GM06990 (cell line): Measurements from ENCODE around the gene ABCA13.

Experiments used
- DNase-seq: peaks from one replicate; pipeline ENCODE4 v3.0.0-alpha.2; 2011; ENCODE audit not compliant: insufficient read length; ENCODE audit errors: extremely low read depth
- H3K27me3 ChIP-seq: replicated peaks from 2 replicates; pipeline ENCODE4 v1.6.0; 2011; ENCODE audit warnings: low read length; ENCODE audit not compliant: control insufficient read depth, insufficient read depth
- H3K36me3 ChIP-seq: 2 replicates; pipeline ENCODE4 v1.5.1; 2011; ENCODE audit warnings: low read length; ENCODE audit not compliant: control insufficient read depth, insufficient read depth
- H3K4me3 ChIP-seq: replicated peaks from 2 replicates; pipeline ENCODE4 v1.5.1; 2011; ENCODE audit warnings: low read depth, mild to moderate bottlenecking, control low read depth, low read length
- TF ChIP-seq, protein P1 (sequence below): IDR thresholded peaks from 2 replicates; pipeline ENCODE4 v1.5.1; 2011; ENCODE audit warnings: low read length, control low read depth, mild to moderate bottlenecking, inconsistent platforms; ENCODE audit not compliant: insufficient read depth, poor library complexity, severe bottlenecking

Gene ABCA13

DNA sequence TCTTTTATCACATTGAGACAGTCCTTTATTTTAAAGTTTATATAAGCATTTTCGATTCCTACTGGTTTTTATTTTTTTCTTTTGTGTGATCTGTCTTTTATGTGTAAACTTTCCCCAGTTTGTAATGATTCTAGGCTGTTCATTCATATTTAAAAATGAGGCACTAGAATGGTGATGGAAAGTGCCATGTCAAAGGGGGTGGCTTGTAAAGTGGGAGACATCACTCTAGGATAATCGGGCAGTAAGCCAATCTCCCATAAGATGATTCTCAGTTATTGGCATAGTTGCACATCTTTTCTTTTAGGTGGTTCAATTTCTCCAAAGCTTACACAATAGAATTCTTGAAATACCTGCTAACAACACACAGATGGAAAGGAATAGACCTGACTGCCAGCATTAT is 90.4 kb downstream of the ABCA13 start:
- TF ChIP-seq, protein P1, sequence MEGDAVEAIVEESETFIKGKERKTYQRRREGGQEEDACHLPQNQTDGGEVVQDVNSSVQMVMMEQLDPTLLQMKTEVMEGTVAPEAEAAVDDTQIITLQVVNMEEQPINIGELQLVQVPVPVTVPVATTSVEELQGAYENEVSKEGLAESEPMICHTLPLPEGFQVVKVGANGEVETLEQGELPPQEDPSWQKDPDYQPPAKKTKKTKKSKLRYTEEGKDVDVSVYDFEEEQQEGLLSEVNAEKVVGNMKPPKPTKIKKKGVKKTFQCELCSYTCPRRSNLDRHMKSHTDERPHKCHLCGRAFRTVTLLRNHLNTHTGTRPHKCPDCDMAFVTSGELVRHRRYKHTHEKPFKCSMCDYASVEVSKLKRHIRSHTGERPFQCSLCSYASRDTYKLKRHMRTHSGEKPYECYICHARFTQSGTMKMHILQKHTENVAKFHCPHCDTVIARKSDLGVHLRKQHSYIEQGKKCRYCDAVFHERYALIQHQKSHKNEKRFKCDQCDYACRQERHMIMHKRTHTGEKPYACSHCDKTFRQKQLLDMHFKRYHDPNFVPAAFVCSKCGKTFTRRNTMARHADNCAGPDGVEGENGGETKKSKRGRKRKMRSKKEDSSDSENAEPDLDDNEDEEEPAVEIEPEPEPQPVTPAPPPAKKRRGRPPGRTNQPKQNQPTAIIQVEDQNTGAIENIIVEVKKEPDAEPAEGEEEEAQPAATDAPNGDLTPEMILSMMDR: no peak
- Histone ChIP-seq H3K36me3 (no peaks in the 10 kb centered on the region), H3K27me3 (no peaks in the 10 kb centered on the region), H3K4me3 (no peak overlapping the region)
- no peak for DNase-seq

GRCh38 chr7:48262606-48263310 is 91.5 kb downstream of the ABCA13 start:
- no peak for DNase-seq
- no peaks in the 10 kb centered on the region for H3K36me3 ChIP-seq
- H3K27me3 ChIP-seq: no peaks in the 10 kb centered on the region
- TF ChIP-seq, protein P1: no peak
- H3K4me3 ChIP-seq: no peak overlapping the region

DNA sequence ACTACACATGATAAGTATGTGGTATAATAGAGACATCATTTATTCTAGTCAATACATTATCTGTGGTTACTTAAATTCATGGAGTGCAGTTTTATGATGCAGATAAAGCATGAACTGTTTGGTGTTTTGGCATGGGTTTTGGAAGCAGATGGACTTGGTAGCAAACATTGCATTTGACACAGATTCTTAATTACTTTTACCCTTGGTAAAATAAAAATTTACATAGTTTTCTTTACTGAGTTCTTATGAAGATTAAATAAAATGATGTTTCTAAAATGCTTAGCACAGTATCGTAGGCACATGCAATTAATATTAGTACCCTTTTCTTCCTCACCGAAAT is 92.0 kb downstream of the ABCA13 start:
- H3K36me3 ChIP-seq: no peaks in the 10 kb centered on the region
- TF ChIP-seq, protein P1: no peak
- no peak for DNase-seq
- H3K4me3 ChIP-seq: no peak overlapping the region
- H3K27me3 ChIP-seq: no peaks in the 10 kb centered on the region

GRCh38 chr7:48269066-48269465 is 97.8 kb downstream of the ABCA13 start:
- Histone ChIP-seq H3K4me3 (no peak overlapping the region), H3K27me3 (no peaks in the 10 kb centered on the region), H3K36me3 (no peaks in the 10 kb centered on the region)
- TF ChIP-seq, protein P1: no peak
- no peak for DNase-seq

- TF ChIP-seq, protein P1: no peak
- Histone ChIP-seq H3K36me3 (no peaks in the 10 kb centered on the region), H3K27me3 (no peaks in the 10 kb centered on the region), H3K4me3 (no peak overlapping the region)
- no peak for DNase-seq
Observed at GRCh38 chr7:48274662-48275061, 103.4 kb downstream of the ABCA13 start.

DNA sequence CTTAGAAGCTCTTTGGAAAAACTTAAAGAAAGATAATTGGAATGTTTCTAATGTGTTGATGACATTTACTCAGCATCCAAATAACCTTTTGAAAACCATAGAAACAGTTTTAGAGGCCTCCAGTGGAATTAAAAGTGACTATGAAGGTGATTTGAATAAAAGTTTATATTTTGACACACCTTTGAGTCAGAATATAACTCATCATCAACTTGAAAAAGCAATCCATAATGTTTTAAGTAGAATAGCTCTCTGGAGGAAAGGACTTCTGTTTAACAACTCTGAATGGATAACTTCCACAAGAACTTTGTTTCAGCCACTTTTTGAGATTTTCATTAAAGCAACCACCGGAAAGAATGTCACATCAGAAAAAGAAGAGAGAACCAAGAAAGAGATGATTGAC is 108.2 kb downstream of the ABCA13 start:
- H3K36me3 ChIP-seq: no peaks in the 10 kb centered on the region
- TF ChIP-seq, protein P1: no peak
- no peak for DNase-seq
- H3K4me3 ChIP-seq: no peak overlapping the region
- no peaks in the 10 kb centered on the region for H3K27me3 ChIP-seq
